ENCODE results near the gene RNF5. TPM values are rescaled to one million over a fixed set of nuclear protein-coding genes. Genes with fewer than 3 reads are reported as not detected.

The RNF5 gene
- total and polyA plus RNA-seq, 9 of the 15 experiments (the other 6 are each of a cell fraction or from before 2014, with no cell fraction given), result 62.2 to 245 (median 129) TPM

GRCh38 chr6:32177183-32177787 lies 920 bp upstream of the RNF5 start (continued):
- TF ChIP-seq, protein P1, sequence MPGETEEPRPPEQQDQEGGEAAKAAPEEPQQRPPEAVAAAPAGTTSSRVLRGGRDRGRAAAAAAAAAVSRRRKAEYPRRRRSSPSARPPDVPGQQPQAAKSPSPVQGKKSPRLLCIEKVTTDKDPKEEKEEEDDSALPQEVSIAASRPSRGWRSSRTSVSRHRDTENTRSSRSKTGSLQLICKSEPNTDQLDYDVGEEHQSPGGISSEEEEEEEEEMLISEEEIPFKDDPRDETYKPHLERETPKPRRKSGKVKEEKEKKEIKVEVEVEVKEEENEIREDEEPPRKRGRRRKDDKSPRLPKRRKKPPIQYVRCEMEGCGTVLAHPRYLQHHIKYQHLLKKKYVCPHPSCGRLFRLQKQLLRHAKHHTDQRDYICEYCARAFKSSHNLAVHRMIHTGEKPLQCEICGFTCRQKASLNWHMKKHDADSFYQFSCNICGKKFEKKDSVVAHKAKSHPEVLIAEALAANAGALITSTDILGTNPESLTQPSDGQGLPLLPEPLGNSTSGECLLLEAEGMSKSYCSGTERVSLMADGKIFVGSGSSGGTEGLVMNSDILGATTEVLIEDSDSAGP (CRISPR knock-in tag; IDR thresholded peaks at IDR 0.05), result 0 out of 2 replicates have a peak, but pooled peaks have one; percentile 35
- no peak for TF ChIP-seq ZKSCAN8 (CRISPR knock-in tag; IDR thresholded peaks at IDR 0.05)
- TF ChIP-seq ZNF347 (CRISPR knock-in tag; IDR thresholded peaks at IDR 0.05; ENCODE audit: low read depth), result no peak
- TF ChIP-seq, protein P2, sequence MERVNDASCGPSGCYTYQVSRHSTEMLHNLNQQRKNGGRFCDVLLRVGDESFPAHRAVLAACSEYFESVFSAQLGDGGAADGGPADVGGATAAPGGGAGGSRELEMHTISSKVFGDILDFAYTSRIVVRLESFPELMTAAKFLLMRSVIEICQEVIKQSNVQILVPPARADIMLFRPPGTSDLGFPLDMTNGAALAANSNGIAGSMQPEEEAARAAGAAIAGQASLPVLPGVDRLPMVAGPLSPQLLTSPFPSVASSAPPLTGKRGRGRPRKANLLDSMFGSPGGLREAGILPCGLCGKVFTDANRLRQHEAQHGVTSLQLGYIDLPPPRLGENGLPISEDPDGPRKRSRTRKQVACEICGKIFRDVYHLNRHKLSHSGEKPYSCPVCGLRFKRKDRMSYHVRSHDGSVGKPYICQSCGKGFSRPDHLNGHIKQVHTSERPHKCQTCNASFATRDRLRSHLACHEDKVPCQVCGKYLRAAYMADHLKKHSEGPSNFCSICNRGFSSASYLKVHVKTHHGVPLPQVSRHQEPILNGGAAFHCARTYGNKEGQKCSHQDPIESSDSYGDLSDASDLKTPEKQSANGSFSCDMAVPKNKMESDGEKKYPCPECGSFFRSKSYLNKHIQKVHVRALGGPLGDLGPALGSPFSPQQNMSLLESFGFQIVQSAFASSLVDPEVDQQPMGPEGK (CRISPR knock-in tag; IDR thresholded peaks at IDR 0.05; ENCODE audit: borderline replicate concordance), result 0 out of 2 replicates have a peak, but pooled peaks have one; percentile 19
- TF ChIP-seq SFPQ (IDR thresholded peaks at IDR 0.05; ENCODE audit: low read depth, low read length), result no peak
- no peak for TF ChIP-seq RHOXF2B (CRISPR knock-in tag; conservative IDR thresholded peaks at IDR 0.05)
- no peak for TF ChIP-seq SMARCB1 (IDR thresholded peaks at IDR 0.05; ENCODE audit: insufficient read length, low read depth)
- peak; percentile 49; the same call in 1 of the 2 replicates for TF ChIP-seq ATF4 (CRISPR knock-in tag; IDR thresholded peaks at IDR 0.05)
- no peak for TF ChIP-seq DLX4 (CRISPR knock-in tag; IDR thresholded peaks at IDR 0.05)
- TF ChIP-seq SMAD4 (CRISPR knock-in tag; conservative IDR thresholded peaks at IDR 0.05), result peak; percentile 30
- no peak for TF ChIP-seq LARP7 (IDR thresholded peaks at IDR 0.05)
- peak; percentile 69; the same call in 1 of the 2 replicates for TF ChIP-seq ZNF592 (IDR thresholded peaks at IDR 0.05)
- TF ChIP-seq ZNF41 (CRISPR knock-in tag; conservative IDR thresholded peaks at IDR 0.05), result 0 out of 2 replicates have a peak, but pooled peaks have one; percentile 26
- TF ChIP-seq ZBTB7A (IDR thresholded peaks at IDR 0.05; ENCODE audit: borderline replicate concordance, control insufficient read depth, low read depth, low read length), result peak; percentile 70
- no peak for TF ChIP-seq POLR3A (IDR thresholded peaks at IDR 0.05; ENCODE audit: borderline replicate concordance, extremely low read depth, insufficient read depth, insufficient read length)

Data from K562 (cell line).